B cell (primary cell): ENCODE measurements around the gene SLC9A9. TPM values are rescaled to one million over a fixed set of nuclear protein-coding genes. Genes with fewer than 3 reads are reported as not detected.

Experiments
- ATAC-seq: fragments of 200-7000 bp; cut with Tn5 transposase; one replicate; pipeline ENCODE4 v1.10.0; 2021; ENCODE audit warnings: low read depth, mild to moderate bottlenecking, moderate number of reproducible peaks, moderate library complexity
- CTCF ChIA-PET: fragments of 350-600 bp; sonication (Branson Sonifier 250); formaldehyde crosslinking; loops from one replicate; lab custom pipeline; 2021; ENCODE audit warnings: antibody characterized with exemption, inconsistent platforms; lab: Charles Lee
- POLR2A ChIA-PET: fragments of 350-600 bp; sonication (Branson Sonifier 250); formaldehyde crosslinking; loops from one replicate; lab custom pipeline; 2021; ENCODE audit warnings: antibody characterized with exemption; lab: Charles Lee
- DNase-seq: peaks from one replicate; pipeline ENCODE4 v3.0.0; 2013
- H2AFZ ChIP-seq: 2 replicates; pipeline ENCODE4 v1.6.1; 2012; ENCODE audit warnings: mild to moderate bottlenecking, low read depth, low read length; ENCODE audit not compliant: insufficient read depth, poor library complexity, severe bottlenecking
- H3K27ac ChIP-seq, 2 donors: 1 replicate in 1 of 2; 2 replicates in 1 of 2; pipeline ENCODE4 v1.5.1; 2012 to 2013; ENCODE audit warnings: low read length in 2 of 2, mild to moderate bottlenecking in 2 of 2, moderate library complexity in 1 of 2
- H3K27me3 ChIP-seq, 4 experiments: fragments of 200-600 bp in 1 of 4; sonication (generic) in 1 of 4; replicated peaks in 1 of 4; 1 replicate in 2 of 4; 2 replicates in 2 of 4; pipeline versions ENCODE4 v1.6.1 to v1.7.0; 2013 to 2016; ENCODE audit warnings: low read length in 3 of 4, mild to moderate bottlenecking in 2 of 4, mixed read lengths in 1 of 4, moderate library complexity in 1 of 4; ENCODE audit not compliant: insufficient read depth in 4 of 4, control insufficient read depth in 3 of 4; ENCODE audit errors: control extremely low read depth in 1 of 4
- H3K36me3 ChIP-seq, 2 experiments: replicated peaks in 1 of 2; 1 replicate in 1 of 2; 2 replicates in 1 of 2; pipeline versions ENCODE4 v1.6.1 to v1.7.1; 2013; ENCODE audit warnings: low read length in 1 of 2; ENCODE audit not compliant: insufficient read depth in 2 of 2, control insufficient read depth in 1 of 2; ENCODE audit errors: control extremely low read depth in 1 of 2, extremely low read depth in 1 of 2
- H3K4me1 ChIP-seq, 2 donors: fragments of 200-600 bp in 1 of 2; sonication (generic) in 1 of 2; 1 replicate in 1 of 2; 2 replicates in 1 of 2; pipeline versions ENCODE4 v1.5.1 to v1.6.1; 2013 to 2017; ENCODE audit warnings: low read length in 2 of 2; ENCODE audit not compliant: control insufficient read depth in 2 of 2, insufficient read depth in 2 of 2
- H3K4me2 ChIP-seq: replicated peaks from 2 replicates; pipeline ENCODE3; 2012; ENCODE audit warnings: mild to moderate bottlenecking, low read depth, low read length; ENCODE audit not compliant: poor library complexity, severe bottlenecking
- H3K4me3 ChIP-seq, 5 experiments: fragments of 200-600 bp in 1 of 5; sonication (generic) in 1 of 5; 1 replicate in 3 of 5; 2 replicates in 2 of 5; pipeline versions ENCODE4 v1.5.1 to v1.7.0; 2011 to 2016; ENCODE audit warnings: low read length in 4 of 5, mild to moderate bottlenecking in 4 of 5, low read depth in 2 of 5, control low read depth in 1 of 5, moderate library complexity in 1 of 5; ENCODE audit not compliant: insufficient read depth in 1 of 5; ENCODE audit errors: control extremely low read depth in 1 of 5, extremely low read depth in 1 of 5
- H3K79me2 ChIP-seq: fragments of 200-600 bp; sonication (generic); one replicate; pipeline ENCODE4 v1.6.0; 2016; ENCODE audit warnings: low read length; ENCODE audit not compliant: control insufficient read depth, insufficient read depth
- H3K9ac ChIP-seq: fragments of 200-600 bp; sonication (generic); 2 replicates; pipeline ENCODE4 v1.6.1; 2017; ENCODE audit warnings: mild to moderate bottlenecking, low read length, moderate library complexity
- H3K9me3 ChIP-seq, 3 donors: one replicate each; pipeline versions ENCODE4 v1.6.1 to v1.7.1; 2013; ENCODE audit warnings: low read length in 2 of 3; ENCODE audit not compliant: control insufficient read depth in 2 of 3, insufficient read depth in 1 of 3; ENCODE audit errors: control extremely low read depth in 1 of 3
- H4K20me1 ChIP-seq: 2 replicates; pipeline ENCODE4 v1.6.0; 2012; ENCODE audit warnings: mild to moderate bottlenecking, low read length; ENCODE audit not compliant: insufficient read depth, control insufficient read depth, poor library complexity, severe bottlenecking
- H3K27ac Mint-ChIP-seq: one replicate; pipeline ENCODE4 v1.8.0; 2021; ENCODE audit warnings: mixed read lengths
- H3K27me3 Mint-ChIP-seq: one replicate; pipeline ENCODE4 v1.8.0; 2021; ENCODE audit warnings: mixed read lengths
- H3K4me1 Mint-ChIP-seq: one replicate; pipeline ENCODE4 v1.8.0; 2021; ENCODE audit warnings: mixed read lengths
- H3K4me3 Mint-ChIP-seq: one replicate; pipeline ENCODE4 v1.8.0; 2021; ENCODE audit warnings: mixed read lengths
- H3K9me3 Mint-ChIP-seq: one replicate; pipeline ENCODE4 v1.8.0; 2022; ENCODE audit warnings: mixed read lengths; ENCODE audit not compliant: insufficient read depth
- EZH2 ChIP-seq: IDR thresholded peaks from 2 replicates; pipeline ENCODE4 v1.6.1; 2012; ENCODE audit warnings: borderline replicate concordance, low read depth, mild to moderate bottlenecking, moderate library complexity, low read length; ENCODE audit not compliant: insufficient read depth, poor library complexity, severe bottlenecking
- WGBS: methylation state at CpG from one replicate; pipeline ENCODE4 v1.1.5; 2013; ENCODE audit warnings: missing lambda C conversion rate; ENCODE audit not compliant: insufficient coverage; 5-methylcytosine and 5-hydroxymethylcytosine counted together
- intact Hi-C: fragments of 100-400 bp; cut with micrococcal nuclease; formaldehyde crosslinking; loops from one replicate; pipeline ENCODE4 v1.10.0; 2022
- polyA plus RNA-seq: library from polyadenylated mRNA; depleted of rRNA; stranded (reverse); fragments of >200 nt; gene quantifications from 2 replicates; pipeline ENCODE4 v1.2.3, GENCODE V29; 2012
- total RNA-seq, 2 donors: library from RNA; stranded (reverse); fragments of 120-200 nt in 1 of 2; gene quantifications; 1 replicate in 1 of 2; 2 replicates in 1 of 2; pipeline versions ENCODE4 v1.2.3 to v1.2.4, GENCODE V29; 2013 to 2022
- TF ChIP-seq, protein P1 (sequence below): fragments of 200-600 bp; IDR thresholded peaks from one replicate; pipeline ENCODE4 v1.8.0; 2022; ENCODE audit warnings: antibody characterized with exemption, mild to moderate bottlenecking

The SLC9A9 gene
- total and polyA plus RNA-seq, 2 donors (not counting 1 experiment from before 2014, with no cell fraction given) = 7.7 to 17.3 TPM

DNA sequence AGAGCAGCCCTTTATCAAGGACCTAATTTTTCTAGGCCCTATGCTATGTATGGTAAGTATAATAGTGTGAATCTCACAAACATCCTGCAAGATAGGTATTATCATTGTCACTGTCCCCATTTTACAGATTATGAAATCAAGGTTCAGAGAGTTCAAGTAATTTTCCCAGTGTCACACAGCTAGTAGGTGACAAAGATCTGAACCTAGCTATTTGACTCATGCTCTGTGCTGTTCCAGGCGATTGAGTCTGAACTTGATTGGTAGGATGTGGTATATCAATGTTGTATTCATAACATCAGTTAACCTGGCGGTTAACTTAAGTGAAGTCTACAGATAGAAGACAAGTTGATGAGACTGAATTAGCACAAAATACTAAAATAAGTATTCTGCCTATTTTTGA is 498.8 kb downstream of the SLC9A9 start:
- Histone ChIP-seq H3K9me3 (no peaks in the 10 kb centered on the region), H2AFZ (no peak overlapping the region), H3K9ac (no peak overlapping the region), H3K27ac (no peak overlapping the region), H4K20me1 (no peaks in the 10 kb centered on the region), H3K4me1 (peaks cover 36 to 38% of the 10 kb centered on the region in 2 donors), H3K4me2 (peak overlapping the region; percentile 57), H3K27me3 (no peaks in the 10 kb centered on the region), H3K4me3 (no peak overlapping the region), H3K79me2 (no peaks in the 10 kb centered on the region), H3K36me3 (no peaks in the 10 kb centered on the region)
- peaks cover 54% of the 10 kb centered on the region for H3K4me1 Mint-ChIP-seq
- no peak overlapping the region for H3K27ac Mint-ChIP-seq
- H3K27me3 Mint-ChIP-seq = no peaks in the 10 kb centered on the region
- CTCF ChIA-PET = interaction anchor here (1.6 to 2.1 kb wide), 3 partner anchors 13 to 295 kb away, joined by 3 to 7 read pairs (median 5); no protein-coding TSS in a partner anchor
- no peak for ATAC-seq
- POLR2A ChIA-PET = no interaction called here
- WGBS = 100% methylated on average over 1 of the region's 2 CpGs
- DNase-seq = no peak
- intact Hi-C loops = no loop called here
- TF ChIP-seq, protein P1, sequence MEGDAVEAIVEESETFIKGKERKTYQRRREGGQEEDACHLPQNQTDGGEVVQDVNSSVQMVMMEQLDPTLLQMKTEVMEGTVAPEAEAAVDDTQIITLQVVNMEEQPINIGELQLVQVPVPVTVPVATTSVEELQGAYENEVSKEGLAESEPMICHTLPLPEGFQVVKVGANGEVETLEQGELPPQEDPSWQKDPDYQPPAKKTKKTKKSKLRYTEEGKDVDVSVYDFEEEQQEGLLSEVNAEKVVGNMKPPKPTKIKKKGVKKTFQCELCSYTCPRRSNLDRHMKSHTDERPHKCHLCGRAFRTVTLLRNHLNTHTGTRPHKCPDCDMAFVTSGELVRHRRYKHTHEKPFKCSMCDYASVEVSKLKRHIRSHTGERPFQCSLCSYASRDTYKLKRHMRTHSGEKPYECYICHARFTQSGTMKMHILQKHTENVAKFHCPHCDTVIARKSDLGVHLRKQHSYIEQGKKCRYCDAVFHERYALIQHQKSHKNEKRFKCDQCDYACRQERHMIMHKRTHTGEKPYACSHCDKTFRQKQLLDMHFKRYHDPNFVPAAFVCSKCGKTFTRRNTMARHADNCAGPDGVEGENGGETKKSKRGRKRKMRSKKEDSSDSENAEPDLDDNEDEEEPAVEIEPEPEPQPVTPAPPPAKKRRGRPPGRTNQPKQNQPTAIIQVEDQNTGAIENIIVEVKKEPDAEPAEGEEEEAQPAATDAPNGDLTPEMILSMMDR = no peak
- no peak for TF ChIP-seq EZH2
- peak overlapping the region; percentile 44 for H3K4me3 Mint-ChIP-seq
- no peaks in the 10 kb centered on the region for H3K9me3 Mint-ChIP-seq

DNA sequence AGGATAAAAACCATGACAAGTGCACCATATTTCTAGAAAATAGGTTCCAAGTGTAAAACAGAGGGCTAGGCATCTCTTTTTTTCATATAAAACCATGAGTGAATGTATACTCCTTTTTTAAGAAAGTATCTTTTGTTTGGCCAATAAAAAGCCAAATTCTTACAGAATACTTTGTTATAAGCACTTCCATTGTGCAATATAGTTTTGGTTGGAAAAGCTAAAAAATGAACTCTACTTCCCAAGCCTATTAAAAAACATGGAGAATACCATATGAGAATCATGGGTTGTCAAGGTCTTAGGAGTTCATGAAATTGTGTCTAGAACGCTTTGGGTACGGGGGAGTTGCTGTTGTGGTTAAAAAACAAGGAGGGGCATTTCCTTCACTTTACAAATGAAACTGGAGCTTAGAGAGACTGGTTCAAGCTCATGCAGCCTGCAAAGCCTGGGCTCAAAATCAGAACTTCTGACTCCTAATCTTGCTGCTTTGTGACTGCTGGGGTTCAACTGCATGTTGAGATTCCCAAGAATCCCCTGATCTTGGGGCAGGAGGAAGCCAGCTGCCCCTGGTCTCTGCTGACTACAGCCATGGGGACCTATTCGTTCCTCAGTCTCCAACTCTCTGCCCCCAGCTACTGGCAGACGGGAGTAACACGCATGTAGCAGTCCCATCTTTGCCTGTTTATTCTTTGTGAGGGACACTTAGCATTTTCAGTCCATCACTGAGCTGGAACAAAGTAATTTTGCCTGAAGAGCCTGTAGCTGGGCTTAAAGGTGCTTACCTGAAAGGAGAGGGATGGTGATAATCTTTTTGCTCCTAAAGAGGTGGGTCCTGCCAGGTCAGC is 499.6 kb downstream of the SLC9A9 start:
- TF ChIP-seq, protein P1 = no peak
- no peak for TF ChIP-seq EZH2
- POLR2A ChIA-PET = no interaction called here
- Histone ChIP-seq H3K4me2 (peak overlapping the region; percentile 57), H3K4me3 (peak overlapping the region in 1 of 5 experiments; percentile 31), H3K4me1 (peaks cover 36 to 38% of the 10 kb centered on the region in 2 donors), H3K27me3 (no peaks in the 10 kb centered on the region), H2AFZ (peak overlapping the region; percentile 42), H3K79me2 (no peaks in the 10 kb centered on the region), H4K20me1 (no peaks in the 10 kb centered on the region), H3K36me3 (no peaks in the 10 kb centered on the region), H3K27ac (no peak overlapping the region), H3K9me3 (no peaks in the 10 kb centered on the region), H3K9ac (peak overlapping the region; percentile 15)
- no peak overlapping the region for H3K27ac Mint-ChIP-seq
- no peaks in the 10 kb centered on the region for H3K9me3 Mint-ChIP-seq
- ATAC-seq (peak; percentile 28), DNase-seq (peak; percentile 28)
- 88% methylated on average over 3 of the region's 5 CpGs for WGBS
- intact Hi-C loops = no loop called here
- CTCF ChIA-PET = interaction anchor here (0.6 to 2.1 kb wide), 7 partner anchors 12 to 1634 kb away, joined by 3 to 7 read pairs (median 3); partner anchors contain the start of gene CHST2
- peaks cover 51% of the 10 kb centered on the region for H3K4me1 Mint-ChIP-seq
- peak overlapping the region; percentile 23 for H3K4me3 Mint-ChIP-seq
- H3K27me3 Mint-ChIP-seq = no peaks in the 10 kb centered on the region
